ENCODE results near the gene GPR157.
A peak's percentile ranks its signal among the peaks of the same experiment; 100 is the strongest.

GPR157 gene

GRCh38 chr1:9166289-9167235 lies 37.7 kb upstream of the GPR157 start:
- H3K4me3 ChIP-seq (ENCODE audit: low read depth, low read length) = peak overlapping the region; percentile 18; the same call in 1 of the 2 replicates
- POLR2A ChIA-PET = no interaction called here
- TF ChIP-seq CTCF (IDR thresholded peaks at IDR 0.05; ENCODE audit: insufficient read depth, low read length, missing control alignments) = no peak
- CTCF ChIA-PET = interaction anchor here (1.5 to 3.6 kb wide), 6 partner anchors 13 to 68 kb away, joined by 3 to 30 read pairs (median 4); partner anchors contain the start of gene H6PD
- DNase-seq (ENCODE audit: low read depth, low spot score) = peak; percentile 38

- POLR2A ChIA-PET = no interaction called here
- CTCF ChIA-PET = interaction anchor here (1.1 to 3.6 kb wide), 2 partner anchors 14 to 55 kb away, joined by 4 to 30 read pairs; no protein-coding TSS in a partner anchor
- no peak for TF ChIP-seq CTCF (IDR thresholded peaks at IDR 0.05; ENCODE audit: insufficient read depth, low read length, missing control alignments)
- DNase-seq (ENCODE audit: low read depth, low spot score) = no peak
- H3K4me3 ChIP-seq (ENCODE audit: low read depth, low read length) = no peak overlapping the region
Measured at GRCh38 chr1:9165396-9165795, 36.5 kb upstream of the GPR157 start.

- TF ChIP-seq CTCF (IDR thresholded peaks at IDR 0.05; ENCODE audit: insufficient read depth, low read length, missing control alignments) = no peak
- ChIA-PET CTCF (interaction anchor here (1.1 to 3.6 kb wide), 2 partner anchors 15 to 54 kb away, joined by 4 to 30 read pairs; no protein-coding TSS in a partner anchor), POLR2A (no interaction called here)
Measured at GRCh38 chr1:9164919-9165318, 36.0 kb upstream of the GPR157 start.

GRCh38 chr1:9164532-9164900 lies 35.6 kb upstream of the GPR157 start:
- no peak for DNase-seq (ENCODE audit: low read depth, low spot score)
- ChIA-PET CTCF (interaction anchor here (3.6 kb wide), 1 partner anchor 15 kb away, joined by 30 read pairs; no protein-coding TSS in a partner anchor), POLR2A (interaction anchor here (0.6 kb wide), 1 partner anchor 15 kb away, joined by 3 read pairs; no protein-coding TSS in a partner anchor)
- no peak overlapping the region for H3K4me3 ChIP-seq (ENCODE audit: low read depth, low read length)
- no peak for TF ChIP-seq CTCF (IDR thresholded peaks at IDR 0.05; ENCODE audit: insufficient read depth, low read length, missing control alignments)

More at GRCh38 chr1:9164919-9165318, 36.0 kb upstream of the GPR157 start:
- no peak for DNase-seq (ENCODE audit: low read depth, low spot score)
- H3K4me3 ChIP-seq (ENCODE audit: low read depth, low read length) = no peak overlapping the region

GRCh38 chr1:9161963-9162362 lies 33.1 kb upstream of the GPR157 start:
- TF ChIP-seq CTCF (IDR thresholded peaks at IDR 0.05; ENCODE audit: insufficient read depth, low read length, missing control alignments) = no peak
- ChIA-PET POLR2A (no interaction called here), CTCF (interaction anchor here (0.7 to 2.4 kb wide), 5 partner anchors 10 to 51 kb away, joined by 3 to 17 read pairs (median 8); no protein-coding TSS in a partner anchor)
- H3K4me3 ChIP-seq (ENCODE audit: low read depth, low read length) = no peak overlapping the region
- DNase-seq (ENCODE audit: low read depth, low spot score) = no peak

GRCh38 chr1:9161342-9161741 lies 32.4 kb upstream of the GPR157 start:
- no peak for TF ChIP-seq CTCF (IDR thresholded peaks at IDR 0.05; ENCODE audit: insufficient read depth, low read length, missing control alignments)
- H3K4me3 ChIP-seq (ENCODE audit: low read depth, low read length) = no peak overlapping the region
- ChIA-PET CTCF (interaction anchor here (2.3 to 2.4 kb wide), 2 partner anchors 19 kb away, joined by 8 to 11 read pairs; no protein-coding TSS in a partner anchor), POLR2A (no interaction called here)
- no peak for DNase-seq (ENCODE audit: low read depth, low spot score)

All from AG04449 (cell line).